ENCODE data around the gene HSF2BP. TPM values are rescaled to one million over a fixed set of nuclear protein-coding genes. Genes with fewer than 3 reads are reported as not detected.

HSF2BP gene
- total RNA-seq, 1 experiment from 2014 or later: 1.5 TPM

DNA sequence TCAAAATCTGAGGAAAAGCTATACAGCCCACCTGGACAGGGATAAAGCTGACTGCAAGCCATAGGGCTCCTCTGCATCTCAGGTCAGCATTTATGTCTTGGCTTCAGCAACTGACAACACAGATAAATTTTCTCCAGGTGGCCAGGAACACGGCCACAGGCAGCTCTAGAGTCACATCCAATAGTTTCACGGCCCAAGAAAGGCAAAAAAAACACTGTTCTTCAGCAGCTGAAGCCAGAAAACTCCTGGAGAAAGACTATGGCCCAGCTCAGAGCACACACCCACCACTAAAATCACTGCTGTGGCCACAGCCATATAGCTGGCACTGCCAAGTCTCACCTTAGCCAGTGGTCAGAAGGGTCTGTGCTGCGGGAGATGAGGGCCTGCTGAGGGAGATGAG is 77.8 kb downstream of the HSF2BP start:
- H3K4me1 Mint-ChIP-seq (ENCODE audit: low read depth, unreplicated experiment): peaks cover 17% of the 10 kb centered on the region
- H3K27ac Mint-ChIP-seq (ENCODE audit: unreplicated experiment): no peak overlapping the region
- H3K4me3 Mint-ChIP-seq (ENCODE audit: low read depth, unreplicated experiment): no peak overlapping the region
- TF ChIP-seq, protein P1, sequence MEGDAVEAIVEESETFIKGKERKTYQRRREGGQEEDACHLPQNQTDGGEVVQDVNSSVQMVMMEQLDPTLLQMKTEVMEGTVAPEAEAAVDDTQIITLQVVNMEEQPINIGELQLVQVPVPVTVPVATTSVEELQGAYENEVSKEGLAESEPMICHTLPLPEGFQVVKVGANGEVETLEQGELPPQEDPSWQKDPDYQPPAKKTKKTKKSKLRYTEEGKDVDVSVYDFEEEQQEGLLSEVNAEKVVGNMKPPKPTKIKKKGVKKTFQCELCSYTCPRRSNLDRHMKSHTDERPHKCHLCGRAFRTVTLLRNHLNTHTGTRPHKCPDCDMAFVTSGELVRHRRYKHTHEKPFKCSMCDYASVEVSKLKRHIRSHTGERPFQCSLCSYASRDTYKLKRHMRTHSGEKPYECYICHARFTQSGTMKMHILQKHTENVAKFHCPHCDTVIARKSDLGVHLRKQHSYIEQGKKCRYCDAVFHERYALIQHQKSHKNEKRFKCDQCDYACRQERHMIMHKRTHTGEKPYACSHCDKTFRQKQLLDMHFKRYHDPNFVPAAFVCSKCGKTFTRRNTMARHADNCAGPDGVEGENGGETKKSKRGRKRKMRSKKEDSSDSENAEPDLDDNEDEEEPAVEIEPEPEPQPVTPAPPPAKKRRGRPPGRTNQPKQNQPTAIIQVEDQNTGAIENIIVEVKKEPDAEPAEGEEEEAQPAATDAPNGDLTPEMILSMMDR (IDR thresholded peaks at IDR 0.05; ENCODE audit: unreplicated experiment): no peak
- H3K36me3 Mint-ChIP-seq (ENCODE audit: insufficient read depth, unreplicated experiment): peaks cover 10% of the 10 kb centered on the region
- intact Hi-C loops (cut with micrococcal nuclease; ENCODE audit: unreplicated experiment): no loop called here
- DNase-seq: no peak
- H3K27me3 Mint-ChIP-seq (ENCODE audit: unreplicated experiment): no peaks in the 10 kb centered on the region
- no peaks in the 10 kb centered on the region for H3K9me3 Mint-ChIP-seq (ENCODE audit: low read depth, unreplicated experiment)
- BruUV-seq (replicated peaks): no TSS peak
- CTCF ChIA-PET: interaction anchor here (0.7 to 1.2 kb wide), 2 partner anchors 15 to 349 kb away, joined by 3 to 4 read pairs; no protein-coding TSS in a partner anchor

- TF ChIP-seq, protein P1 (IDR thresholded peaks at IDR 0.05; ENCODE audit: unreplicated experiment): no peak
- no peak for DNase-seq
- peaks cover 7% of the 10 kb centered on the region for H3K4me1 Mint-ChIP-seq (ENCODE audit: low read depth, unreplicated experiment)
- H3K4me3 Mint-ChIP-seq (ENCODE audit: low read depth, unreplicated experiment): no peak overlapping the region
- intact Hi-C loops (cut with micrococcal nuclease; ENCODE audit: unreplicated experiment): no loop called here
- H3K9me3 Mint-ChIP-seq (ENCODE audit: low read depth, unreplicated experiment): no peaks in the 10 kb centered on the region
- H3K27me3 Mint-ChIP-seq (ENCODE audit: unreplicated experiment): no peaks in the 10 kb centered on the region
- BruUV-seq (replicated peaks): no TSS peak
- no peaks in the 10 kb centered on the region for H3K36me3 Mint-ChIP-seq (ENCODE audit: insufficient read depth, unreplicated experiment)
- no peak overlapping the region for H3K27ac Mint-ChIP-seq (ENCODE audit: unreplicated experiment)
- CTCF ChIA-PET: no interaction called here
These were observed 80.5 kb downstream of the HSF2BP start for GRCh38 chr21:43578677-43579303.

- no peaks in the 10 kb centered on the region for H3K9me3 Mint-ChIP-seq (ENCODE audit: low read depth, unreplicated experiment)
- peaks cover 7% of the 10 kb centered on the region for H3K4me1 Mint-ChIP-seq (ENCODE audit: low read depth, unreplicated experiment)
- no peak for DNase-seq
- H3K27ac Mint-ChIP-seq (ENCODE audit: unreplicated experiment): no peak overlapping the region
- H3K27me3 Mint-ChIP-seq (ENCODE audit: unreplicated experiment): no peaks in the 10 kb centered on the region
- BruUV-seq (replicated peaks): no TSS peak
- no peaks in the 10 kb centered on the region for H3K36me3 Mint-ChIP-seq (ENCODE audit: insufficient read depth, unreplicated experiment)
- intact Hi-C loops (cut with micrococcal nuclease; ENCODE audit: unreplicated experiment): no loop called here
- CTCF ChIA-PET: no interaction called here
- TF ChIP-seq, protein P1 (IDR thresholded peaks at IDR 0.05; ENCODE audit: unreplicated experiment): no peak
- no peak overlapping the region for H3K4me3 Mint-ChIP-seq (ENCODE audit: low read depth, unreplicated experiment)
These were observed 83.8 kb downstream of the HSF2BP start for GRCh38 chr21:43575473-43575844.

DNA sequence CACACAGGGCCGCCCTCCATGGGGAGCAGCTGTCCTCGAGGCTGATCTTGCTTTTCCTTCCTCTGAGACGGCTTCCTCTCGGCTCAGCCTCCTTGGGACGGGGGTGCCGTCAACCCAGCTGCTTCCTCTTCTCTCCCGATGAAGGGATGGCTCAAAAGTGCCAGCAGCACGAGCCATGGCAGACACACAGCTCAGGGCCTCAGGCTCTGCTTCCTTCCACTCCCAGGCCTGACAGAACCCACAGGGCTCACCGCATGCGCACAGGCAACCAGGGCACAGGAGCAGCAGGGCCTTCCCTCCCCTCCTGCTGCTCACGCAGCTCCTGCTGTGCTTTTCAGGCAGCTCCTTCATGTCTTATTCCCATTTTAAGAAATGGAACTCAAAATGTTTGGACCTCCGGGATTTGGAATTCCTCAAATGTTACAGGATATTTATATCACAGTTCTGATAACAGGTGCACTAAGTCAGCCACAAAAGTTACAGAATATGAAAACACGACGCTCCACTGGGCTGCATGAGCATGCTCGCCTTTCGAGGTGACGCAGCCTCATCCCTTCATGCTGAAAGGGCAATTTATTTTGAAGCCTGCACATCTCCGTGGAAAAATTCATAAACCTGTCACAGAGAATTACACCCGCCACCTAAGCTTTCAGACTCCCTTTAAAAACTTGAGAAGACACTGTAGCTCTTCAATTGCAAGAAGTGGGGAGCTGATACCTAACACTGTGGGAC is 84.4 kb downstream of the HSF2BP start:
- no peak overlapping the region for H3K27ac Mint-ChIP-seq (ENCODE audit: unreplicated experiment)
- BruUV-seq (replicated peaks): no TSS peak

More for the DNA sequence above, 84.4 kb downstream of the HSF2BP start:
- Mint-ChIP-seq H3K9me3 (ENCODE audit: low read depth, unreplicated experiment) (no peaks in the 10 kb centered on the region), H3K27me3 (ENCODE audit: unreplicated experiment) (no peaks in the 10 kb centered on the region), H3K4me3 (ENCODE audit: low read depth, unreplicated experiment) (no peak overlapping the region), H3K36me3 (ENCODE audit: insufficient read depth, unreplicated experiment) (no peaks in the 10 kb centered on the region), H3K4me1 (ENCODE audit: low read depth, unreplicated experiment) (peaks cover 7% of the 10 kb centered on the region)
- DNase-seq: no peak
- intact Hi-C loops (cut with micrococcal nuclease; ENCODE audit: unreplicated experiment): no loop called here
- TF ChIP-seq, protein P1 (IDR thresholded peaks at IDR 0.05; ENCODE audit: unreplicated experiment): no peak
- CTCF ChIA-PET: no interaction called here

Data from Calu3 (cell line).